GM18909 (cell line): ENCODE data around the gene TNNT1.
"Not testable (repeated sequence)": the region's sequence is repeated elsewhere in the genome, so short reads cannot be mapped to it uniquely, and the experiment has no call there.

Source experiments
- ATAC-seq: cut with Tn5 transposase; IDR thresholded peaks from one replicate; pipeline ENCODE4 v1.9.1; 2021; ENCODE audit warnings: mild to moderate bottlenecking; ENCODE audit not compliant: unreplicated experiment, poor library complexity

TNNT1 gene

GRCh38 chr19:55149078-55150003 lies at the start of gene TNNT1:
Gene TNNT1 (minus strand): TSS chr19:55149206. CDS start chr19:55147157, 2,049 bp downstream.
- no peak for ATAC-seq

DNA sequence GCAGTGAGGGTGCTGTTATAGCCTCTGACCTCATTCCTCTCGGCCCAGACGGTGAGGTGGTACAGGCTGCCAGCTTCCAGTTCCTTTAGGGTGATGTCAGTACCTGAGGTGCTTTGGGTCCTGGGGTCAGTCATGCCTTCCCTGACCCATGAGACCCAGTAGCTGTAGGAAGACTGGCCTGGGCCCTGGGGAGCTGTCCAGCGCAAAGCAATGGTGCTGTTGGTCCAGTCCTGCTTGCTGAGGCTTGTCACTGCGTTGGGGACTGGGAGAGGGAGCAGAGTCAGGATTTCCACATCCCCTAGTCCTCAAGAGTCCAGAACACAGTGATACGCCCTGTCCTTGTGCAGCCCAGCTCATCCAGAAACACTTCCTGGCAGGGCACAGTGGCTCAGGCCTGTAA lies 49.6 kb upstream of the TNNT1 start:
- ATAC-seq = no peak

DNA sequence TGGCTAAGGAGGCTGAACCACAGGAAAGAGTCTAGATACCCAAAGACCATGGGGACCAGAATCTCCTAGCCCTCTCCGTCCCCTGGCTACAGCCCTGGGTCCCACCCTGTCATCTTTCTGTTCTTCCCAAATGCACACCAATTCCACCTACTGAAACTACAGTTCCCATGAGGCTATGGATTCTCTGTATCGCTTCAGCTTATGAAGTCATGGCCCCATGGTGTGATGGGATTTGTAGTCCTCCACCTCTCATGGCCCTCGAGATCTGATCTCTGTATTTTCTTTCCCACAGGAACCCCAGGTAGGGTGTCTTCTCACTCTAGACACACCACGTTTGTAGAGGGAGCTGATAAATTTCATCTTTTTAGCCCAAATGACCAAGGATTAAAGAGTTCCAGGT lies 48.5 kb upstream of the TNNT1 start:
- ATAC-seq = no peak

DNA sequence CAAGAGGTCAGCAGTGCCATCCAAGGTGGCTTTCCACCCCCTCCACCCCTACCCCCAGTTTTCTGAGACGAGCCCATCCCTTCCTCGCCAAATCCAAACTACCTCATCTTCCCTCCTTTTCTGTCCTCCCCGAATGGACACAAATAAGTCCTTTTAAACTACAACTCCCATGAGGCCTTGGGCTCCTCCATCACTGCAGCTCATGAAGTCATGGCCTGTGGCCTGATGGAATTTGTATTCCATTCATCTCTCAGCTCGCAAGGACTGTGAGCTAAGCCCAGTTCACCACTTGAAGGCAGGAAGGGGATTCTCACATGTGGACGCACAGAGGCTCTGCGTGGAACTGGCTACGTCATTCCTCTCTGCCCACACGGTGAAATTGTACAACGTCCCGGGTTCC lies 47.8 kb upstream of the TNNT1 start:
- no peak for ATAC-seq

DNA sequence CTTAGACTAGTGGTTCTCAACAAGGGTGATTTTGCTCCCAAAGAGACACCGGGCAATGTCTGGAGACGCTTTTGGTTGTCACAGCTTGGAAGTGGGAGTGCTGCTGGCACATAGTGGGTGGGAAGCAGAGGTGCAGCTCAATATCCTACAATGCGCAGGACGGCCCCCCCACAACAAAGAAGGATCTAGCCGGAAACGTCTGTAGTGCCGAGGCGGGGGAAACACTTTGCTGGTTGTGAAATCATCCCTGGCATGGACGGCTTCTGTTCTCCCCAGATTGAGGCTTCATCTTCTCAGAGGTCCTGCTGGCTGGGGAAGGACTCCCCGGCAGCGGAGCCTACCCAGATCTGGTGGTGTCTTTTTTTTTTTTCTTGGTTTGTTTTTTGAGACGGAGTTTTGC lies 44.5 kb upstream of the TNNT1 start:
- ATAC-seq = no peak

DNA sequence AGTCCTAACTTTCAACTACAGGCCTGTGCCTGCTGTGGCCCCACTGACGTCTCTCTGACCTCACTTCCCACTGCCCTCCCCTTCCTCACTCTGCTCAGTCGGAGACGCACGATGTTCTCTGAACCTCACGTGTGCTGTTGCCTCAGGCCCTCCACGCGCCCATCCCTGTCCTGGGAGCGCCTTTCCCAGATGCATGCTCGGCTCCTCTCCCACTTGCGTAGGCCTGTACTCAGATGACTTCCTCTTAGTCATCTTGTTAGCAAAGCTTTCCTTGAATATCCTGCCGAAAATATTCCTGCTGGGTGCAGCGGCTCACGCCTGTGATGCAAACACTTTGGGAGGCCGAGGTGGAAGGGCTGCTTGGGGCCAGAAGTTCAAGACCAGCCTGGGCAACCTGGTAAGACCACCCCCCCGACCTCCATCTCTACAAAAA lies 40.4 kb upstream of the TNNT1 start:
- no peak for ATAC-seq

DNA sequence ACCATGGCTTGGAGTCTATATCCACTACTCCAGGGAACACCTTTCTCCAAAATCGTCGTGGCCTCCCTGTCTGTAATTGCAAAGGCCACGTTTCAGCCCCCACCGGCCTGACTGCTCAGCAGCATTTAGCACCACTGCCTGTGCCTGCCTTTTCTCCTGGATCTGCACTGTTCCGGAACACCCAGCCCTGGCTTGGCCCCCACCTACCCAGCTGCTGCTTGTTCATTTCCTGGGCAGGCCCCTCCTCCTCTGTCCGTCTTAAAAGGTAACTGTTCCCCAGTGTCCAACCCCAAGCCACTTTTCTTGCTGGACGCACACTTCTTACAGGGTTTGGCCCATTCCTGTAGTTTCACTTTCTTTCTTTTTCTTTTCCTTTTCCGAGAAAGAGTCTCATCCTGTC lies 39.6 kb upstream of the TNNT1 start:
- no peak for ATAC-seq

GRCh38 chr19:55186080-55186479 lies 37.1 kb upstream of the TNNT1 start:
- ATAC-seq = no peak

DNA sequence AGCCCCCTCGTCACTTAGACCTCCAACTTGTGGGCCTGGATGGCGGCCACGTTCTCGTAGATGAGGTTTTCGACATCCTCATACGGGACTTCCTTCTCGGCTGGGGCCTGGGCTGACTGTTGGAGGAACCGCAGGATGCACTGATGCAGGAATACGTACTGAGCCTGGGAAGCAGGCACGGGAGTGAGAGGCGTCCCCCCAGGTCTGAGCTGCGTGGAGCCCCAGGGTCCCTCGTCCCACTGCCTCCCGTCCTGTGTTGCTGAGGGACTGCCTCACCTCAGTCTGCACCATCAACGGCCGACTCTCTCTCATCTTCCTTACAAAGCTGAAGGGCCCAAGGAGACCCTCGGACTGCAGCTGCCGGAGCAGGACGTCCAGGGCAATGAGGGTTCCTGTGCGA lies 32.7 kb upstream of the TNNT1 start:
- ATAC-seq = no peak

DNA sequence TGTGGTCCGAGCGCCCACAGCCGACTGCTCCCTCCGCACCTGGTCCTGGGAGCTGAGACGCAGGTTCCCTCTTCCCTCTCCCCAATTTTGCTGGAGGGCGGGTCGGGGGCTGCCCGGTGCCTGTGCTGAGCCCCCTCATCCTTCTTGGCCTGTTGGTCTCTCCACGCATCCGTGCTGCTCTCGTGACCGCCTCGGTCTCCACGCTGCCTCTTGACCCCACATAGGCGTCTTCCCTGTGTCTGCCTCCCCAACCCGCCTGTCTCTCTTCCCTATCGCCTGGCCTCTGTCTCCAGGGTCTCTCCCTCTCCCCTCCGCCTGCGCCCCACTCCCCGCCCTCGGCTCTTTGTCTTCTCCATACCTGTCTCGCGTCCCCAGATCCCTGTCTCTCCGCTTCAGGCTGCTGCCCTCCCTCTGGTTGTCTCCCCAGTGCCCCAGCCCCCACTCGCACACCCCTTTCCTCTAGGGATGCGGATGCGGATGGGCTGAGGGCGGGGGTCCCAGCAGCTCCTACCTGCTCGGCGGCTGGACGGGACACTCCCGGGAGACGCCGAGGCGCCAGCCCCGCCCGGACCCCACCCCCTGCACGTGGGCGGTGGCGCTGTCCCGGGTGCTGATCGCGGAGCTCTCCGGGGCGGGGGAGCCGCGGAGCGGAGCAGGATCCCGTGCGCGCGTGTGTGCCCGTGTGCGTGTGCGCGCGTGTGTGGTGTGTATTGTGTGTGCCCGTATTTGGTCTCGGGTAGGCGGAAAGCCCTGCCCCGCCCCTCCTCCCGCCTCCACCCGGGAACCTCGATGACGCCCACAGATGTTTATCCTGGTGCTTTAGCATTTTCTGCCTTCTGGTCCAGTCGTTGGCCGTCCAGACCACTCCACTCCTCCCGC lies 30.8 kb upstream of the TNNT1 start, which contains the start of gene SYT5:
TSS of gene SYT5 (minus strand) at position 684 of the 879 bp plus-strand sequence. CDS start 1,248 bp downstream, outside the sequence.
- no peak for ATAC-seq

GRCh38 chr19:55178781-55179599 lies 30.0 kb upstream of the TNNT1 start:
- peak; percentile 68 for ATAC-seq

DNA sequence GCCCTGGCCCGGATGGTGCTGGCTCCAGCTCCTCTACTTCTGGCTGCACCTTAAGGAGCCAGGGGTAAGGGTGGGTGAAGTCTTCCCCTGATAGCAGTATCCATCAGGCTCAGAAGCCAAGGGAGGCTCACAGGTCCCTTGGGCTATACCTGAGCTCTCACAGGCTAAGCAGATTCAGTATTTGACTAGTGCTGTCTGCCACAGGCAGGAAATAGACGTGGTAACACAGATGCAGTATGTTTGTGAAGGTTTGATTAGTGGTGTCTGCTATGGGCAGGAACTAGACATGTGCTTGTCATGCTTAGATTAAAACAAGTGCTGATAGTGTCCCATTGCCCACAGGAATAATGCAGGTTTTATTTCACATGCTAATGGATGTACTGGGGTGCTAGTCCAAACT lies 27.1 kb upstream of the TNNT1 start:
- ATAC-seq = no peak

GRCh38 chr19:55175117-55175867 lies 26.3 kb upstream of the TNNT1 start:
- ATAC-seq = no peak

- no peak for ATAC-seq
Observed at GRCh38 chr19:55174425-55175116, 25.6 kb upstream of the TNNT1 start.

- no peak for ATAC-seq
Observed at GRCh38 chr19:55173714-55174409, 24.9 kb upstream of the TNNT1 start.

DNA sequence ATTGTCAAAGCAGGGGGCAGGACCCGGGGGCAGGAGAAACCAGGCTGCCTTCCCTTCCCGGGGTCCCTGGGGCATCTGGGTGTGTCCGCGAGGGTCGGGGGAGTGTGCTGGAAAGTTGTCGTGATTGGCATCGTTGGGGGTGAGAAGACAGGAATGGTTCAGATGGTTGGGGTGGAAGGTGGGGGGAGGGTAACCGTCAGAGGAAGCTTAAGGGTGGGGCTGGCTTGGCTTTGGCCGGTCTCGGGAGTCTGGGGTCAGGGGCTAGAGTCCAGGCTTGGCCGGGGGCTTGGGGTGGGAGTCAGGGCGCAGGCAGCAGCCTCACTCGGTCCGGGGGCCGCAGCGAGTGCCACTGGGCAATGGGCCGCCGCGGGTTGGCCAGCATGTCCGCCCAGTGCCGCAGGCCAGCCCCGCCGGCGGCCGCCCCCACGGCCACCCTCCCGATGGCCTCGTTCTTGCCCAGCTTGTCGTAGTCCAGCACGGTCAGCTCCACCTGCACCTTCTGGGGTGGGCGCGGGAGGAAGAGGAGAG lies 24.2 kb upstream of the TNNT1 start:
- ATAC-seq = no peak

GRCh38 chr19:55172741-55173140 lies 23.7 kb upstream of the TNNT1 start:
- no peak for ATAC-seq

DNA sequence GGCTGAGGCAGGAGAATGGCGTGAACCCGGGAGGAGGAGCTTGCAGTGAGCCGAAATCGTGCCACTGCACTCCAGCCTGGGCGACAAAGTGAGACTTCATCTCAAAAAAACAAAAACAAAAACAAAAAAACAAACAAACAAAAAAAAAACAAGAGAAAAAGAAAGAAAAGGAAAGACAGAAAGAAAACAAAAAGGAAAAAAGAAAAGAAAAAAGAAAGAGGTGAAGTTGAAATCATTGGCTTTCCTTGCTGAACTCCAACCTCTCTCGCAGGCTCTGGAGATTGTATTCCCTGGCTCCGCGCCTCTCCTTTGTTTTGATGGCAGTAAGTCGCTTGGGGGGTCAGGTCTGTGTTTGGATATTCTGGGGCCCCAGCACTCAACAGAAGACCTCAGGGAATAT lies 23.3 kb upstream of the TNNT1 start:
- ATAC-seq = not testable (repeated sequence)
